SK-MEL-5 (cell line): Measurements from ENCODE around the gene WNK1. TPM values are rescaled to one million over a fixed set of nuclear protein-coding genes. Genes with fewer than 3 reads are reported as not detected.

Experiments used
- DNase-seq: peaks from one replicate; pipeline ENCODE4 v3.0.0-alpha.2; 2016; ENCODE audit warnings: low read depth, low spot score
- in situ Hi-C: cut with HindIII; loops from 2 replicates; pipeline ENCODE4 v1.10.0; 2016; ENCODE audit warnings: low sequenced_read_pairs, high pct_unique_total_duplicates, low pct_unique_long_range_greater_than_20kb
- total RNA-seq: library from RNA; depleted of rRNA; stranded (reverse); fragments of >200 nt; shearing (Covaris generic); gene quantifications from 2 replicates; pipeline ENCODE4 v1.2.3, GENCODE V29; 2014

WNK1 gene
- total RNA-seq, 1 experiment from 2014 or later, result 46.5 TPM

GRCh38 chr12:730550-730949 is 21.8 kb upstream of the WNK1 start:
- DNase-seq, result no peak
- in situ Hi-C loops, result loop anchor here (25.0 kb wide), 1 partner anchor 93 kb away; no protein-coding TSS in a partner anchor

DNA sequence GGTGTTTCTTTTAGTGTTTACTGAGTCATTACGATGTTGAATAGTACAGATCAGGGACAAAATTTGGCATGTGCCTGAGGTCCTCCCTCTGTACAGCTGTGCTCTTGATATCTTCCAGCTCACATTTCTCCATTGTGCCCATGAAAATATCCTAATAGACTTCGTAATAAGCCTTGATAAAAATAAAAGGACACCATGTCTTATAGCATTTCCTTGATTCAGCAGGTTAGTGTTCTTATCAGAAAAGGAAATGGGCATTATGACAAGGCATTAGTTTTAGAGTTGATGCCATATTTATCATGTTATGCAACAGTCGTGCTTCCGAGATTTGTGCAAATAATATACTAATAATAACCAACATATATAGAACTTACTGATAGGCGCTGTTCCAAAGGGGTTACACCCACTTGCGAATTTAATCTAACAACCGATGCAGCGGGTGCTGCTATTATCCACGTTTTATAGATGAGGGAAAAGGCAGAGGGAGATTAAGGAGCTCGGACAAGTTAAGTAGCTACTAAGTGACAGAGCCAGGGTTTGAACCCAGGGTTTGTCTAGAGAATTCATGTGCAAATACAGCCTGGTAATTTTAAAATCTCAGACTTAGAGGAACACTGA is 15.1 kb upstream of the WNK1 start:
- DNase-seq, result no peak
- in situ Hi-C loops, result loop anchor here (25.0 kb wide), 1 partner anchor 100 kb away; no protein-coding TSS in a partner anchor

- in situ Hi-C loops, result loop anchor here (25.0 kb wide), 1 partner anchor 101 kb away; no protein-coding TSS in a partner anchor
- no peak for DNase-seq
These were observed 13.7 kb upstream of the WNK1 start for GRCh38 chr12:738712-739111.

- no peak for DNase-seq
- in situ Hi-C loops, result loop anchor here (25.0 kb wide), 1 partner anchor 102 kb away; no protein-coding TSS in a partner anchor
These were observed 13.0 kb upstream of the WNK1 start for GRCh38 chr12:739349-739748.

DNA sequence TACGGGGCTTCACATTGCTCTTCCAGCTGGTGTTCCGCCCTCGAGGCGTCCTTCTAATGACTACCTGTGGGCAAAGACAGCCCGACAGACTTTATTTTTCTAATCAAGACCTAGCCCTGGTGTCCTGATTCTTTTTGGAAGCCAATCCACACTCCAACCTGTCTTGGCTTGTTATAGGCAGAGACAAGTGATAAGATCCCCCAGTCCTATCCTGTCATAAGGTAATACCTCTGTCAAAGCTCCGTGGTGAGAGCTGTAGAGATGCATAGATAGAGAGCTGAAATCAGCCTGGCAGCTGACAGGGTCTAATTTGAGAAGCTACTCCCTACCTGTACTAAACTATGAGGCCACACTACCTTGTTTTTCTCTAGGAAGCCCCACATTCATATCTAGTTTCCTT is 11.5 kb upstream of the WNK1 start:
- no peak for DNase-seq
- in situ Hi-C loops, result loop anchor here (25.0 kb wide), 1 partner anchor 104 kb away; no protein-coding TSS in a partner anchor

DNA sequence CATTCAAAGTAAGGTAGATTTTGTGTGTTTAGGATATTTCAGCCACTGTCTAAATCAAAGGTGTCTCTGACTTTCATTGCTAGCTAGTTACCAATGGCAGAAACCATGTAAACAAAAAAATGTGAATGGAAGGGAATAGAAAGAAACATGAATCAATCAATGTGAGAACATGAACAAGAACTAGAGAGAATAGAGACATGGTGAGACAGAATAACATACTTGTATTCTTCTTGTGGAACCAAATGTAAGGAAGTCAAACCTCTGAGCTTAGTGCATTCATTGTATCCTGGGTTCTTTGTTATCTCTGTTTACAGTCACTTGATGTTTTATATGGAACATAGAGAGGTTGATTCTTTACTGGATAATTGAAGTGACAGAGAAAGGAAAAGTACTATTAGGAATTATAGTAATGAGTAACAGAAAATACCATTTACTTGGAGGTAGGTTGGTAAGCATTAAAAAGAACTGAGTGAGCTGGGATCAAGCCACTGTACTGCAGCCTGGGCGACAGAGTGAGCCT is 2.6 kb upstream of the WNK1 start:
- peak; percentile 20 for DNase-seq
- in situ Hi-C loops, result loop anchor here (25.0 kb wide), 1 partner anchor 113 kb away; no protein-coding TSS in a partner anchor

DNA sequence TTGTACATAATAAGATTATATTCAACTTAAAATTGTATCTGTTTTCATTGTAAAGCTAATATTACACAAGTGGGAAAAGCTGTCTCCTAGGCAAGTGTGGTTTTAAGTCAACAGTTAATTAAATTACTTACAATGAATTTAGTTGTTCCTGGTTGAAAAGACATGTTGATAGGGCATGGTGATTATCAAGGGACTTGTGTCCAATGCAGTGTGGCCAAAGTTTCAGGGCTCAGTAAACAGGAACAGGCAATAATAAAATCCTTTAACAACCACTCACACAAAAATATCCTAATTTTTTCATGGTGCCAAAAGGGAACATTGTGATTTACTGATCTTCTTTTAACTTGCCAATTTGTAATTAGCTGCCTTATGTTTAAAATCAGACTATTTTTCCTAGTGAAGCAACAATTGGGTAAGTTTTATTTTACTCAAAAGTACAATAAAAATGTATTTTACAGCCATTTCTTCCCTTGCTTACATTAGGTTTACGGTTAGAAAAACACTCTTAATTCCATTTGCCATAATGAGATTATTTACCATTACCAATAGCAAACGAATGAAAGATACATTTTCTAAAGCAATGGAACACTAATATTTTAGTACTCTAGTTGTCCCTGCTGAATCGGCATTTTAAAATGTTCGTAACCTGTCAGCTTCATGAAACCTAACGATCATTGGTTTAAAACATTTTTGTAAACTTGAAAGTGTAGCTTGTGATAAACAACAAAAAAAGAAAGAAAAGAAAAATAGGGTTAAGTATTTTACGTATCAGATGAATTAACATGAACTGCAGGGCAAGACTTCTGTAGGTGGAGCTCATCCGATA is 1.8 kb upstream of the WNK1 start:
- in situ Hi-C loops, result no loop called here
- DNase-seq, result peak; percentile 13

GRCh38 chr12:751192-751998 is 984 bp upstream of the WNK1 start:
- peak; percentile 98 for DNase-seq
- in situ Hi-C loops, result no loop called here

GRCh38 chr12:752695-753610 is 574 bp downstream of the WNK1 start:
- in situ Hi-C loops, result no loop called here
- DNase-seq, result peak; percentile 50

DNA sequence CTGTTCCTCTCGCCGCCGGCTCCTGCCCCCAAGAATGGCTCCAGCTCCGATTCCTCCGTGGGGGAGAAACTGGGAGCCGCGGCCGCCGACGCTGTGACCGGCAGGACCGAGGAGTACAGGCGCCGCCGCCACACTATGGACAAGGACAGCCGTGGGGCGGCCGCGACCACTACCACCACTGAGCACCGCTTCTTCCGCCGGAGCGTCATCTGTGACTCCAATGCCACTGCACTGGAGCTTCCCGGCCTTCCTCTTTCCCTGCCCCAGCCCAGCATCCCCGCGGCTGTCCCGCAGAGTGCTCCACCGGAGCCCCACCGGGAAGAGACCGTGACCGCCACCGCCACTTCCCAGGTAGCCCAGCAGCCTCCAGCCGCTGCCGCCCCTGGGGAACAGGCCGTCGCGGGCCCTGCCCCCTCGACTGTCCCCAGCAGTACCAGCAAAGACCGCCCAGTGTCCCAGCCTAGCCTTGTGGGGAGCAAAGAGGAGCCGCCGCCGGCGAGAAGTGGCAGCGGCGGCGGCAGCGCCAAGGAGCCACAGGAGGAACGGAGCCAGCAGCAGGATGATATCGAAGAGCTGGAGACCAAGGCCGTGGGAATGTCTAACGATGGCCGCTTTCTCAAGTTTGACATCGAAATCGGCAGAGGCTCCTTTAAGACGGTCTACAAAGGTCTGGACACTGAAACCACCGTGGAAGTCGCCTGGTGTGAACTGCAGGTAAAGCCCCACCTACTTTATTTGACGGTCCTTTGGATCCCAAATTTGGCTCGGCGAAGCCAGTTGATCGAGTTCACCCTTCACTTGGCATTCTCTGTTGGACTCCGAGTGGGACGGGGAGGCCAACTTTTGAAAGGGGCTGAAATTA is 1.5 kb downstream of the WNK1 start:
- in situ Hi-C loops, result no loop called here
- DNase-seq, result no peak

- in situ Hi-C loops, result no loop called here
- DNase-seq, result no peak
These were observed 2.1 kb downstream of the WNK1 start for GRCh38 chr12:754473-754820.

GRCh38 chr12:754851-755562 is 2.6 kb downstream of the WNK1 start:
- peak; percentile 58 for DNase-seq
- in situ Hi-C loops, result no loop called here

- in situ Hi-C loops, result no loop called here
These were observed 7.2 kb downstream of the WNK1 start for GRCh38 chr12:759628-760027.

GRCh38 chr12:761256-761655 is 8.9 kb downstream of the WNK1 start:
- in situ Hi-C loops, result no loop called here
- no peak for DNase-seq

More at GRCh38 chr12:759628-760027, 7.2 kb downstream of the WNK1 start:
- DNase-seq, result no peak

DNA sequence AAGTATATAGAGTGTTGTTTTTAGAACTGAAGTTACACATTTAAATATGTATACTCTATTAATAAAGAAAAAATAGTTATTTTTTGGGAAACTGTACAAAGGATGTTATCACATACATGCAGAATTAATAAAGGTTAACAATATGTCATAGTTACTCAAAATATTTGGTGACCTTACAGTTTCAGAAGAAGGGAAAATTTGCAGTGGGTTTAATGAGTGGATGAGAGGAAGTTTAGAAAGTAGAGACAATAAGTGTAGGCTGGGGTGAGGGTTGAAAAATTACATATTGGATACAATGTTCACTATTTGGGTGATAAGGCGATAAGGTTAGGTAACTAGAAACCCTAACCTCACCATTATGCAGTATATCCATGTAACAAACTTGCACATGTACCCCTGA is 13.5 kb downstream of the WNK1 start:
- no peak for DNase-seq
- in situ Hi-C loops, result no loop called here

DNA sequence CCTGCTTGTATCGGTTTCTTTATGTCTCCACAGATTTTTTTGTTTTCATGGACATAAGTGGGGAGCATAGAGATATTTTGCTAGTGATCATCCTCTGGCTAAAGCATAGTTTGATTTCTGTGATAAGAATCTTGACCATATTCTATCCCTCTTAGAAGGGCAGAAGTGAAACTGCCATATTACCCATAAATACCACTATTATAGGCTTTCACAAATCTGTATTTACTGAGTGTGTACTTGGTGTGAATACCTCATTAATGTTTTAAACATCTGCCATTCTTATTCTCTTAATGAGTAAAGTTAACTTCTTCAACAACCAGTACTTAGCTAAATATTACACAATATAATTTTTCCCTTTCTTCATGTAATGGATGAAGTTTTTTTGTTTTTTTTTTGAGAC is 16.1 kb downstream of the WNK1 start:
- in situ Hi-C loops, result no loop called here
- no peak for DNase-seq
